Esophagus (tissue), 2 donors: ENCODE measurements around the gene TPM2. TPM values are rescaled to one million over a fixed set of nuclear protein-coding genes. Genes with fewer than 3 reads are reported as not detected.

Experiments used
- H3K27ac ChIP-seq, 2 donors: one replicate each; pipeline ENCODE4 v1.5.1; 2013; ENCODE audit warnings: low read depth in 2 of 2, mild to moderate bottlenecking in 2 of 2, inconsistent platforms in 1 of 2, low read length in 1 of 2, moderate library complexity in 1 of 2
- H3K27me3 ChIP-seq, 2 donors: one replicate each; pipeline ENCODE4 v1.6.1; 2013; ENCODE audit warnings: low read length in 2 of 2, control low read depth in 1 of 2, mild to moderate bottlenecking in 1 of 2; ENCODE audit not compliant: insufficient read depth in 2 of 2, control insufficient read depth in 1 of 2
- H3K36me3 ChIP-seq, 2 donors: one replicate each; pipeline ENCODE4 v1.6.1; 2013; ENCODE audit warnings: low read length in 1 of 2; ENCODE audit not compliant: control insufficient read depth in 2 of 2, insufficient read depth in 2 of 2
- H3K4me1 ChIP-seq, 2 donors: one replicate each; pipeline ENCODE4 v1.6.1; 2013; ENCODE audit warnings: low read length in 1 of 2; ENCODE audit not compliant: control insufficient read depth in 2 of 2, insufficient read depth in 2 of 2
- H3K4me3 ChIP-seq, 2 donors: one replicate each; pipeline ENCODE4 v1.5.1; 2013; ENCODE audit warnings: low read length in 2 of 2, mild to moderate bottlenecking in 2 of 2, low read depth in 1 of 2, moderate library complexity in 1 of 2
- H3K9me3 ChIP-seq, 2 donors: one replicate each; pipeline ENCODE4 v1.6.1; 2013; ENCODE audit warnings: mild to moderate bottlenecking in 2 of 2, low read depth in 1 of 2, low read length in 1 of 2, moderate library complexity in 1 of 2; ENCODE audit not compliant: control insufficient read depth in 2 of 2, insufficient read depth in 1 of 2
- WGBS, 2 donors: extraction: QIAGEN DNeasy Blood & Tissue Kit; methylation state at CpG; one replicate each; pipeline ENCODE4 v1.1.7; 2013; 5-methylcytosine and 5-hydroxymethylcytosine counted together
- polyA plus RNA-seq, 2 donors: library from polyadenylated mRNA; stranded (reverse); fragments of 200-250 nt; gene quantifications; one replicate each; pipeline ENCODE4 v1.2.3, GENCODE V29; 2013
- donor health status: healthy with polysubstance abuse.
- donor health status: Bipolar disorder and iron deficiency.

Gene TPM2
- polyA plus RNA-seq, 2 donors = 1,007 to 1,288 TPM

DNA sequence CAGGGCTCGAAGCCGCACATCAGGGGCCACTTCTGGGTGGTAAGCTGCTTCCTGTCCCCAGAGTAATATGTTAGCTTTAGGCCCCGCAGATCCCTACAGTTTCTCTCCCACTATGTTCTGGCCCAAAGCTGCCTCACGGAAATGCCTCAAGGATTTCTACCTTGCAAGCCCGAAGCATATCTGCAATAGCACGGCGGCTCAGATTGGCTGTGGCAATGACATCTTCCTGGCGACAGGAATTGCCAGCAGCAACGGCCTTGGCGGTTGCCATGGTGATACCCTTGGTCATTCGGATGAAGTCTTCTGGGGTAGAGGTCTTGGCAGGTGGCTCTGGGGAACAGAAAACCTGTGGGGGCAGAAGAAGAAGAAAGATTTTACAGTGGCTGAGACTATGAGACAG lies 10.3 kb upstream of the TPM2 start:
- Histone ChIP-seq H3K27me3 (no peaks in the 10 kb centered on the region), H3K4me1 (peaks cover 2 to 3% of the 10 kb centered on the region in 2 donors), H3K36me3 (peaks cover 40 to 59% of the 10 kb centered on the region in 2 donors), H3K4me3 (no peak overlapping the region), H3K9me3 (no peaks in the 10 kb centered on the region), H3K27ac (peak overlapping the region in 1 of 2 donors; percentile 27)
- WGBS, 2 donors = 74 to 87% methylated on average over 11 of the region's 11 CpGs

- H3K4me1 ChIP-seq = peaks cover 2 to 3% of the 10 kb centered on the region in 2 donors
- no peaks in the 10 kb centered on the region for H3K9me3 ChIP-seq
- H3K27ac ChIP-seq = peak overlapping the region in 1 of 2 donors; percentile 75
- H3K4me3 ChIP-seq = no peak overlapping the region
- H3K27me3 ChIP-seq = no peaks in the 10 kb centered on the region
- 85% methylated on average over 5 of the region's 5 CpGs for WGBS, 2 donors
- H3K36me3 ChIP-seq = peaks cover 23 to 41% of the 10 kb centered on the region in 2 donors
These were observed 8.5 kb upstream of the TPM2 start for GRCh38 chr9:35698231-35698630.

DNA sequence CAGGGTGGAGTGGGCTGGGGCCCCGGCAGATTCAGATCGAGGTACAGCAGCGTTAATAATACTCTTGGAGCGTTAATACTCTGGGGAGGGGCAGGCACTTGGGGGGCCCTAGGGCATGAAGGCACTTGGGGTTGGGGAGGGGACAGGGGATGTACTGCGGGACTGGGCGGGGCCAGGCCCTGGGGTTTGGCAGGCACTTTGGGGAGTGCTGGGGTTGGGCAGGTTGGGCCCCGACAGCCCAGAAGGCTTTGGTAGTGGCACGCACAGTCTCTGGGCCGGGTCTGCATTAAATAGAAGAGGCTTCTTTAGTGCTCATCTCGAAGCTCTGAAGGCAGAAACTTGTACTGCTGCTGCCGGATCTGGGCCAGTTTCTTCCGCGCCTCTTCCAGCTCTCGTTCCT lies 7.8 kb upstream of the TPM2 start:
- peak overlapping the region; percentile 53 to 75 for H3K27ac ChIP-seq
- 62 to 66% methylated on average over 14 of the region's 14 CpGs for WGBS, 2 donors

DNA sequence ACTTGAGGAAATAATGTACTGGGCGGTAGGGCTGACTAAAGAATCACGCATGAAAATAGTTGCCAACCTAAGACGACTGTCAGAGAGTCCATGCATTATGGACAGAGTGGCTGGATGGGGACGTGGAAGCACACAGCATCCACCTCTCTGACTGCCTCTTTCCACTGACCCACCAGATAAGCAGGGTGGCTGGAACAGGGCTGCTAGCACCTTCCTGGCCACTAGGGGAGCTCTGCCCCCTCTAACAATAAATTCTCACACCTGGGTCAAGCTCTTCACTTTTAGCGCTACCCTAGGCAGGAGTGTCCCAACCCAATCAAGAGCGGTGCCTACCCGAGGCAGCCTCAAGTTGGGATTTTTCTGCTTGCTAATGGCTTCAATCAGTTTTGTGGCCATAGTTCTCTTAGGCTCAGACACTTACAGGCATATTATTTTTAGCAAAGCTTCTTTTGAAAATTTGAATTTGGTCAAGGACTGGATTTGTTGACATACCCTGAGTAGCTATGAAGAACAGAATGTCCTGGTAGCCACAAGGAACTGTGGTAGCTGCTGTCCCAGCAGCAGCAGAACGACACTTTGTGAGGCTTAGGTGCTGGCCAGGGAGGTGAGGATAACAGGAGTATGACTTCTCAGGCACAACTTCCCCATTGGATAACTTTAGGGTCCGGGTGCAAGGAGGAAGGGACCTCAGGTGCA lies 6.9 kb upstream of the TPM2 start:
- peaks cover 2 to 3% of the 10 kb centered on the region in 2 donors for H3K4me1 ChIP-seq
- H3K36me3 ChIP-seq = peaks cover 20 to 32% of the 10 kb centered on the region in 2 donors
- no peak overlapping the region for H3K4me3 ChIP-seq
- H3K27ac ChIP-seq = peak overlapping the region; percentile 53 to 75
- no peaks in the 10 kb centered on the region for H3K27me3 ChIP-seq
- WGBS, 2 donors = 38 to 42% methylated on average over 9 of the region's 9 CpGs
- H3K9me3 ChIP-seq = no peaks in the 10 kb centered on the region

More for the DNA sequence above, 7.8 kb upstream of the TPM2 start:
- peaks cover 20 to 35% of the 10 kb centered on the region in 2 donors for H3K36me3 ChIP-seq
- peaks cover 2 to 3% of the 10 kb centered on the region in 2 donors for H3K4me1 ChIP-seq
- no peaks in the 10 kb centered on the region for H3K9me3 ChIP-seq
- no peak overlapping the region for H3K4me3 ChIP-seq
- H3K27me3 ChIP-seq = no peaks in the 10 kb centered on the region

DNA sequence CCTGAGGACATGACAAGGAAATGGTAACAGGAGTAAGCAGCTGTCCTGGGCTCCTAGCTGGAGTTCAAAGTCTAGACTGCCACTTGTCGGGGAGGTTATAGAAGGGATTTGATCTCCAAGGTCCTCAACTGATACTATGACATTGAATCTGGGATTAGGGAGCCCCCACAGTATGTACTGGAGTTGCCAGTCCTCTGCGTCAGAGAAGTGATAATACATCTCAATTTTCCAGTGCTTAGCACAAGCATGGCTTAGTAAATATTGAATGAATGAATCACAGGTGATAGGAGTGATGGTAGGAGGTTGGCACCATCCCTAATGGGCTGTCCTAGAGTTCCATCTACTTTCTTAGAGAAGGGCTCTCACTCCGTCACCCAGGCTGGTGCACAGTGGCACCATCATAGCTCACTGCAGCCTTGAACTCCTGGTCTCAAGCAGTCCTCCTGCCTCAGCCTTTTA lies 6.2 kb upstream of the TPM2 start:
- H3K9me3 ChIP-seq = no peaks in the 10 kb centered on the region
- H3K36me3 ChIP-seq = peaks cover 18 to 29% of the 10 kb centered on the region in 2 donors
- no peaks in the 10 kb centered on the region for H3K27me3 ChIP-seq
- no peak overlapping the region for H3K4me3 ChIP-seq
- WGBS, 2 donors = 76 to 85% methylated on average over 3 of the region's 3 CpGs
- peak overlapping the region; percentile 45 to 75 for H3K27ac ChIP-seq
- H3K4me1 ChIP-seq = peaks cover 2 to 3% of the 10 kb centered on the region in 2 donors

DNA sequence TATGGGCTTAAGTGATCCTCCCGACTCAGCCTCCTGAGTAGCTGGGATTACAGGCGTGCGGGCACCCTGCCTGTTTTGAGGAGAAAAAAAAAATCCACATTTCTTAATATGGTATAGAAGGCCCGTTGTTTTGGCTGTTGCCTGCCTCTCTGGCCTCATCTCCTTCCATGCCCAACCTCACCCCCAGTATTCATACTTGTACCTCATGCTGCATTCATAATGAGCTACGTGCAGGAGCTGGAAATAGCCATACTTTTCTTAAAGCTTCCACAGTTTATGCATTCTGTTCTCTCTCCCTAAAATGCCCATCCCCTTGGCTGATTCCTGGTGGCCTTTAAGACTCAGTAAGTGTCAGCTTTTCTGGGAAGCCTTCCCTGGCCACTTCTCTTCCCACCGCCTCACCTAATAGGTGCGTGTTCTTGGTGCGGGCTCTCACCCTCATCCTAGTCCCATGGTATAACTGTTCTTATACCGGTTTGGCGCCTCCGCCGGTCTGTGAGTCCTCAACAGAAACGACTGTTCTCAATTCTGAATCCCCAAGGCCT lies 2.1 kb upstream of the TPM2 start:
- Histone ChIP-seq H3K4me1 (peaks cover 2 to 6% of the 10 kb centered on the region in 2 donors), H3K4me3 (peak overlapping the region in 1 of 2 donors; percentile 57)
- 70 to 81% methylated on average over 13 of the region's 13 CpGs for WGBS, 2 donors

GRCh38 chr9:35691334-35691650 lies 1.6 kb upstream of the TPM2 start:
- no peaks in the 10 kb centered on the region for H3K36me3 ChIP-seq
- H3K4me3 ChIP-seq = peak overlapping the region; percentile 57 to 60
- H3K27me3 ChIP-seq = no peaks in the 10 kb centered on the region
- no peaks in the 10 kb centered on the region for H3K9me3 ChIP-seq
- 23 to 24% methylated on average over 10 of the region's 10 CpGs for WGBS, 2 donors
- peak overlapping the region; percentile 86 to 92 for H3K27ac ChIP-seq
- peaks cover 2 to 6% of the 10 kb centered on the region in 2 donors for H3K4me1 ChIP-seq

More for the DNA sequence above, 2.1 kb upstream of the TPM2 start:
- Histone ChIP-seq H3K9me3 (no peaks in the 10 kb centered on the region), H3K36me3 (no peaks in the 10 kb centered on the region), H3K27ac (peak overlapping the region; percentile 86 to 92), H3K27me3 (no peaks in the 10 kb centered on the region)

DNA sequence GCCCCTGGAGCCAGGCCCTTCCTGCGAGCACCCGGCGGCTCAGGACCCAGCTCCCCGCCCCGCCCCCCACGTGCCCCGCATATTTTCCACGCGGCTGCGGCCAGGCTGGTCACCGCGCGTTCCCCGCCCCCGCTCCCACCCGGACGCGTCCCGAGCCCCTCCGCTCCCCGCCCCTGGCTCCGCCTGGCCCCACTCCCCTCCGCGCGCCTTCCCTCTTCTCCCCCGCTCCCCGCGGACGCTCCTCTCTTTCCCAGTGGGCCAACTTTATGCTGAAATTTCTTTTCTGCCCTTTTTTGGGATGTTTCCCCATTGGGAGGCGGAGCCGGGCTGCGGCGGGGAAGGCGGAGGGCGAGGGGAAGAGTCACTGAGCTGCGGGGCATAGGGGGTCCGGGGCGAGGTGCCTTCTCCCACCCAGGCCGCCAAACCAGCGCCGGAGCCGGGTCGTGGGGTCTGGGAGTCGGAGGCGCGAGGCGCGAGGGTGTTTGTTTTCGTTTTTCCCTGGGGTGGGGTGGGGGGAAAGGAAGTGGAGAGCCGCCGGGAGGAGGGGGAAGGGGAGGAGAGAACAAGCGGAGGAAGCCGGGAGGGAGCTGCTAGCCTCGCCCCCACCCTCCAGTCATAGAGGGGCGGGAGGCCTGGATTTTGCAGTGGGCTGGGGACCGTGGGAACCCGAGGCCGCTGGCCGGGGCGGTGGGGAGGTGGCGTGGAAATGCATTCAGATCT lies 1.0 kb upstream of the TPM2 start:
- H3K36me3 ChIP-seq = no peaks in the 10 kb centered on the region
- H3K4me3 ChIP-seq = peak overlapping the region; percentile 57 to 60
- peak overlapping the region; percentile 86 to 92 for H3K27ac ChIP-seq
- no peaks in the 10 kb centered on the region for H3K9me3 ChIP-seq
- H3K4me1 ChIP-seq = peaks cover 2 to 6% of the 10 kb centered on the region in 2 donors
- WGBS, 2 donors = 1 to 2% methylated on average over 52 to 61 of the region's 61 CpGs
- H3K27me3 ChIP-seq = no peaks in the 10 kb centered on the region

DNA sequence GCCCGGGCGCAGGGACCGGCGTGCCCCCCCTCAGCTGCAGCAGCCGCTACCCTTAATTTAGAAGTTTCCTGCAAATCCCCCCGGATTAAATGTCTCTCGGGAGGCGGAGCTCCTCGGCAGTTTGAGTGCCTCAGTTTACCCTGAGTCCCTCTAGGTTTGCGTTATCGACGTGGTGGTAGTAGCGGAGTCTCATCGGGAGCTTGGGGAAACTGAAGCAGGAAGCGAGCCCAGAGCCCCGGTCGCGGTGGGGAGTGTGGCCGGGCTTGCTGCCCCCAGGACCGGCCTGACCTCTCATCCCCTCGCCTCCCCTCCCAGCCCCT lies 529 bp upstream of the TPM2 start:
- peaks cover 2 to 6% of the 10 kb centered on the region in 2 donors for H3K4me1 ChIP-seq
- H3K4me3 ChIP-seq = peak overlapping the region; percentile 57 to 60
- WGBS, 2 donors = 0 to 1% methylated on average over 21 of the region's 21 CpGs
- H3K36me3 ChIP-seq = peaks cover 0 to 3% of the 10 kb centered on the region in 2 donors
- H3K9me3 ChIP-seq = no peaks in the 10 kb centered on the region
- H3K27me3 ChIP-seq = no peaks in the 10 kb centered on the region
- peak overlapping the region; percentile 86 to 92 for H3K27ac ChIP-seq
